HPDE6-E6E7 (cell line): Measurements from ENCODE around the gene USP34.
"Not testable (repeated sequence)": the region's sequence is repeated elsewhere in the genome, so short reads cannot be mapped to it uniquely, and the experiment has no call there.

Experiments
- DNase-seq: peaks from one replicate; pipeline ENCODE4 v3.0.0; 2011; ENCODE audit warnings: missing footprints; ENCODE audit errors: extremely low spot score

USP34 gene

GRCh38 chr2:61470965-61471904 is at the start of gene USP34:
USP34 (minus strand) TSS chr2:61471087; CDS start chr2:61470692, 395 bp downstream.
- peak; percentile 78 for DNase-seq

- DNase-seq: no peak
These were observed 49.4 kb upstream of the USP34 start for GRCh38 chr2:61520261-61520660.

GRCh38 chr2:61512768-61513398 is 42.0 kb upstream of the USP34 start:
- DNase-seq: no peak

GRCh38 chr2:61510674-61511671 is 40.1 kb upstream of the USP34 start:
- no peak for DNase-seq

- no peak for DNase-seq
These were observed 34.1 kb upstream of the USP34 start for GRCh38 chr2:61504949-61505348.

- DNase-seq: no peak
These were observed 28.2 kb upstream of the USP34 start for GRCh38 chr2:61499060-61499459.

GRCh38 chr2:61493523-61493942 is 22.6 kb upstream of the USP34 start:
- DNase-seq: no peak

- DNase-seq: no peak
These were observed 21.6 kb upstream of the USP34 start for GRCh38 chr2:61492476-61492875.

GRCh38 chr2:61485281-61485680 is 14.4 kb upstream of the USP34 start:
- DNase-seq: no peak

- DNase-seq: no peak
These were observed 7.2 kb upstream of the USP34 start for GRCh38 chr2:61478086-61478485.

- not testable (repeated sequence) for DNase-seq
These were observed 6.2 kb upstream of the USP34 start for GRCh38 chr2:61476929-61477589.

GRCh38 chr2:61471905-61472805 is 1.3 kb upstream of the USP34 start:
- peak; percentile 4 for DNase-seq

- DNase-seq: peak; percentile 67
These were observed 550 bp downstream of the USP34 start for GRCh38 chr2:61470122-61470951.

- no peak for DNase-seq
These were observed 1.3 kb downstream of the USP34 start for GRCh38 chr2:61469424-61470121.

GRCh38 chr2:61468231-61468630 is 2.7 kb downstream of the USP34 start:
- DNase-seq: not testable (repeated sequence)

GRCh38 chr2:61465045-61465444 is 5.8 kb downstream of the USP34 start:
- DNase-seq: no peak

- DNase-seq: no peak
These were observed 7.0 kb downstream of the USP34 start for GRCh38 chr2:61463769-61464475.

- DNase-seq: no peak
These were observed 9.5 kb downstream of the USP34 start for GRCh38 chr2:61461404-61461803.
